Natural killer cell (primary cell): ENCODE measurements around the gene ASAP2. TPM values are rescaled to one million over a fixed set of nuclear protein-coding genes. Genes with fewer than 3 reads are reported as not detected.
"Not testable (repeated sequence)": the region's sequence is repeated elsewhere in the genome, so short reads cannot be mapped to it uniquely, and the experiment has no call there.

Experiments used
- ATAC-seq, 3 donors: fragments of 150-1000 bp in 2 of 3; fragments of 200-7000 bp in 1 of 3; cut with Tn5 transposase; 1 replicate in 1 of 3; 2 replicates in 2 of 3; pipeline ENCODE4 v1.10.0; 2021; ENCODE audit warnings: mild to moderate bottlenecking in 2 of 3, moderate library complexity in 2 of 3
- DNase-seq, 2 donors: peaks; one replicate each; pipeline versions ENCODE4 v3.0.0 to v3.0.0-alpha.2; 2013 to 2021; ENCODE audit warnings: mixed read lengths in 1 of 2
- H3K27ac ChIP-seq: one replicate; pipeline ENCODE4 v1.5.1; 2013; ENCODE audit warnings: mild to moderate bottlenecking, low read length
- H3K27me3 ChIP-seq: one replicate; pipeline ENCODE4 v1.6.1; 2013; ENCODE audit warnings: low read length; ENCODE audit not compliant: control insufficient read depth, insufficient read depth
- H3K36me3 ChIP-seq: one replicate; pipeline ENCODE4 v1.6.1; 2013; ENCODE audit warnings: low read length; ENCODE audit not compliant: control insufficient read depth, insufficient read depth
- H3K4me1 ChIP-seq: one replicate; pipeline ENCODE4 v1.6.1; 2013; ENCODE audit warnings: low read length; ENCODE audit not compliant: control insufficient read depth, insufficient read depth
- H3K4me3 ChIP-seq: one replicate; pipeline ENCODE4 v1.5.1; 2013; ENCODE audit warnings: low read length
- H3K9me3 ChIP-seq: one replicate; pipeline ENCODE4 v1.6.1; 2013; ENCODE audit warnings: low read length; ENCODE audit not compliant: control insufficient read depth, insufficient read depth
- H3K27ac Mint-ChIP-seq, 2 donors: one replicate each; pipeline ENCODE4 v1.8.0; 2022; ENCODE audit warnings: mild to moderate bottlenecking in 2 of 2, mixed read lengths in 2 of 2, moderate library complexity in 1 of 2
- H3K27me3 Mint-ChIP-seq, 2 donors: one replicate each; pipeline ENCODE4 v1.8.0; 2022; ENCODE audit warnings: low read depth in 2 of 2, mixed read lengths in 2 of 2
- H3K36me3 Mint-ChIP-seq: one replicate; pipeline ENCODE4 v1.8.0; 2022; ENCODE audit warnings: mixed read lengths
- H3K4me1 Mint-ChIP-seq, 2 donors: one replicate each; pipeline ENCODE4 v1.8.0; 2022; ENCODE audit warnings: mixed read lengths in 2 of 2
- H3K4me3 Mint-ChIP-seq: one replicate; pipeline ENCODE4 v1.8.0; 2022; ENCODE audit warnings: mild to moderate bottlenecking, moderate library complexity, mixed read lengths
- H3K9me3 Mint-ChIP-seq, 2 donors: one replicate each; pipeline ENCODE4 v1.8.0; 2022; ENCODE audit warnings: mixed read lengths in 2 of 2
- WGBS: methylation state at CpG from one replicate; pipeline ENCODE4 v1.1.7; 2013; ENCODE audit warnings: missing lambda C conversion rate; ENCODE audit not compliant: insufficient coverage; 5-methylcytosine and 5-hydroxymethylcytosine counted together
- intact Hi-C: fragments of 100-400 bp; cut with micrococcal nuclease; formaldehyde crosslinking; loops from one replicate; pipeline ENCODE4 v1.14.2; 2022
- total RNA-seq, 4 donors: library from RNA; stranded (reverse); fragments of 120-200 nt in 1 of 4; gene quantifications; one replicate each; pipeline versions ENCODE4 v1.2.3 to v1.2.4, GENCODE V29; 2013 to 2022
- TF ChIP-seq, protein P1 (sequence below): fragments of 200-600 bp; IDR thresholded peaks from one replicate; pipeline ENCODE4 v1.8.0; 2022; ENCODE audit warnings: antibody characterized with exemption

Gene ASAP2
- total RNA-seq, 3 donors from 2014 or later (not counting 1 experiment from before 2014, with no cell fraction given), result 0.20 to 1.8 (median 0.60) TPM

DNA sequence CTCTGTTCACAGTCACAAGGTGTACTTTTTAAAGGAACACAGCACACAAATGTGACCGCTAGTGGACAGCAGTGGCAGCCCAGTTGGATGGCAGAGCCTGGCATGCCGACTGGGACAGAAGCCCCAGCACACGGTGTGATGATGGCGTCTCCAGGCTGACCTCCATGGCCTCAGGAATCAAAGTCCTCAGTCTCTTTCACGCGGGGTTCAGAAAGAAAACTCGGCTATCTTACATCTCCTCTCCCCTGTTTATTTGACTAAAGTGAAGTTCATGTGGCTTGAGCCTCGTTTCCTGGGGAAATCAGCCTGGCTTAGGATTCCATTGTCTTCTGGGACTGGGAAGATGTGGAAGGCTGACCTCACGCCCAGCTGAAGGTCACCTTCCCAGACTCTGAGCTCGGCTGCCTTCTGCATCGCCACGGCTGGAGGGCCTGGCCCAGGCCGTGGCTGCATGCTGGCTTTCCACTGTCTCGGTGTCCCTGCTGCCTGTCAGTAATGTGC, 56.1 kb downstream of the ASAP2 start:
- intact Hi-C loops, result no loop called here
- no peaks in the 10 kb centered on the region for H3K36me3 ChIP-seq
- H3K27me3 Mint-ChIP-seq, result peaks cover 9 to 11% of the 10 kb centered on the region in 2 donors
- no peak overlapping the region for H3K27ac ChIP-seq
- TF ChIP-seq, protein P1, sequence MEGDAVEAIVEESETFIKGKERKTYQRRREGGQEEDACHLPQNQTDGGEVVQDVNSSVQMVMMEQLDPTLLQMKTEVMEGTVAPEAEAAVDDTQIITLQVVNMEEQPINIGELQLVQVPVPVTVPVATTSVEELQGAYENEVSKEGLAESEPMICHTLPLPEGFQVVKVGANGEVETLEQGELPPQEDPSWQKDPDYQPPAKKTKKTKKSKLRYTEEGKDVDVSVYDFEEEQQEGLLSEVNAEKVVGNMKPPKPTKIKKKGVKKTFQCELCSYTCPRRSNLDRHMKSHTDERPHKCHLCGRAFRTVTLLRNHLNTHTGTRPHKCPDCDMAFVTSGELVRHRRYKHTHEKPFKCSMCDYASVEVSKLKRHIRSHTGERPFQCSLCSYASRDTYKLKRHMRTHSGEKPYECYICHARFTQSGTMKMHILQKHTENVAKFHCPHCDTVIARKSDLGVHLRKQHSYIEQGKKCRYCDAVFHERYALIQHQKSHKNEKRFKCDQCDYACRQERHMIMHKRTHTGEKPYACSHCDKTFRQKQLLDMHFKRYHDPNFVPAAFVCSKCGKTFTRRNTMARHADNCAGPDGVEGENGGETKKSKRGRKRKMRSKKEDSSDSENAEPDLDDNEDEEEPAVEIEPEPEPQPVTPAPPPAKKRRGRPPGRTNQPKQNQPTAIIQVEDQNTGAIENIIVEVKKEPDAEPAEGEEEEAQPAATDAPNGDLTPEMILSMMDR, result no peak
- ATAC-seq (no peak), DNase-seq (no peak)
- no peaks in the 10 kb centered on the region for H3K9me3 ChIP-seq
- WGBS, result 88% methylated on average over 14 of the region's 14 CpGs
- no peak overlapping the region for H3K4me3 Mint-ChIP-seq
- H3K27ac Mint-ChIP-seq, result no peak overlapping the region
- peaks cover 9% of the 10 kb centered on the region for H3K4me1 ChIP-seq
- no peak overlapping the region for H3K4me3 ChIP-seq
- H3K36me3 Mint-ChIP-seq, result no peaks in the 10 kb centered on the region
- no peaks in the 10 kb centered on the region for H3K27me3 ChIP-seq
- H3K4me1 Mint-ChIP-seq, result peaks cover 5 to 9% of the 10 kb centered on the region in 2 donors
- no peaks in the 10 kb centered on the region for H3K9me3 Mint-ChIP-seq

- no peak overlapping the region for H3K4me3 ChIP-seq
- H3K36me3 Mint-ChIP-seq, result no peaks in the 10 kb centered on the region
- H3K27ac Mint-ChIP-seq, result no peak overlapping the region
- H3K27me3 ChIP-seq, result no peaks in the 10 kb centered on the region
- DNase-seq (no peak), ATAC-seq (no peak)
- H3K36me3 ChIP-seq, result no peaks in the 10 kb centered on the region
- H3K9me3 ChIP-seq, result no peaks in the 10 kb centered on the region
- H3K4me1 Mint-ChIP-seq, result peaks cover 5 to 9% of the 10 kb centered on the region in 2 donors
- no peaks in the 10 kb centered on the region for H3K9me3 Mint-ChIP-seq
- TF ChIP-seq, protein P1, result no peak
- H3K27me3 Mint-ChIP-seq, result peaks cover 9 to 11% of the 10 kb centered on the region in 2 donors
- H3K4me1 ChIP-seq, result peaks cover 9% of the 10 kb centered on the region
- intact Hi-C loops, result no loop called here
- no peak overlapping the region for H3K4me3 Mint-ChIP-seq
- WGBS, result 22% methylated on average over 10 of the region's 14 CpGs
- H3K27ac ChIP-seq, result no peak overlapping the region
These were observed 56.8 kb downstream of the ASAP2 start for GRCh38 chr2:9263428-9263827.

GRCh38 chr2:9264301-9264700, 57.7 kb downstream of the ASAP2 start:
- Mint-ChIP-seq H3K27me3 (peaks cover 9 to 11% of the 10 kb centered on the region in 2 donors), H3K36me3 (no peaks in the 10 kb centered on the region), H3K4me1 (peaks cover 5 to 9% of the 10 kb centered on the region in 2 donors), H3K27ac (no peak overlapping the region), H3K9me3 (no peaks in the 10 kb centered on the region), H3K4me3 (no peak overlapping the region)
- DNase-seq (no peak), ATAC-seq (no peak)
- Histone ChIP-seq H3K9me3 (no peaks in the 10 kb centered on the region), H3K36me3 (no peaks in the 10 kb centered on the region), H3K4me1 (peaks cover 9% of the 10 kb centered on the region), H3K27ac (no peak overlapping the region), H3K27me3 (no peaks in the 10 kb centered on the region), H3K4me3 (no peak overlapping the region)
- intact Hi-C loops, result no loop called here
- WGBS, result 91% methylated on average over 10 of the region's 10 CpGs
- TF ChIP-seq, protein P1, result no peak

DNA sequence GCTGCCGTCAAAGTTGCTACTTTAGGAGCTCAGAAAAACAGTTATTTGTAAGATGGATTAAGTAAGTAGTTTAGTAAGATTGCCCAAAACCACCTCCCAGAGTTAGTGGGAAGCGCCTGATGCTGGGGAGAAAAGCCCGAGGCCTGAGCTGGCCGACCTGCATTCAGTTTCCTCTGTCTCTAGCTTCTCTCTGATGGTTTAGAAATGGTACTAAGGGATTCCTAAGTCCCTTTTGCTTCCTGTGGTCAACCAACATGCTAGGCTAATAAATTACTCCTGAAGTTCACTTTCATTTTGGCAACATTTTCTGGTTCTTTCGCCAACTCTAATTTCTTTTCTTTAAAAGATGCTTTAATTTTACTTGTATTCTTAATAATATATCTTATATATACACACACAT, 60.1 kb downstream of the ASAP2 start:
- intact Hi-C loops, result no loop called here
- no peak for DNase-seq
- Mint-ChIP-seq H3K4me3 (no peak overlapping the region), H3K36me3 (no peaks in the 10 kb centered on the region), H3K27ac (no peak overlapping the region), H3K9me3 (no peaks in the 10 kb centered on the region), H3K4me1 (peaks cover 5% of the 10 kb centered on the region in 2 donors), H3K27me3 (peaks cover 9 to 11% of the 10 kb centered on the region in 2 donors)
- TF ChIP-seq, protein P1, result no peak
- no peak for ATAC-seq
- no peak overlapping the region for H3K27ac ChIP-seq
- no peaks in the 10 kb centered on the region for H3K27me3 ChIP-seq
- 37% methylated on average over 4 of the region's 5 CpGs for WGBS
- no peak overlapping the region for H3K4me3 ChIP-seq
- no peaks in the 10 kb centered on the region for H3K36me3 ChIP-seq
- H3K9me3 ChIP-seq, result no peaks in the 10 kb centered on the region
- peaks cover 2% of the 10 kb centered on the region for H3K4me1 ChIP-seq

- H3K9me3 ChIP-seq, H3K27ac ChIP-seq, H3K4me3 Mint-ChIP-seq, ATAC-seq, intact Hi-C loops, H3K36me3 ChIP-seq, H3K4me1 Mint-ChIP-seq, H3K27ac Mint-ChIP-seq, H3K9me3 Mint-ChIP-seq, H3K4me1 ChIP-seq, H3K36me3 Mint-ChIP-seq, H3K4me3 ChIP-seq, H3K27me3 ChIP-seq, DNase-seq: not testable (repeated sequence)
- peaks cover 9 to 13% of the 10 kb centered on the region in 2 donors for H3K27me3 Mint-ChIP-seq
- 85% methylated on average over 1 of the region's 3 CpGs for WGBS
These were observed 60.7 kb downstream of the ASAP2 start for GRCh38 chr2:9267286-9267685.
